Stimulated activated CD4-positive, alpha-beta T cell treated with anti-CD3 and anti-CD28 coated beads, Interleukin-15, amount 100 ng/mL, for 24 hours (primary cell): ENCODE data around the gene SEPTIN11.
A peak's percentile ranks its signal among the peaks of the same experiment; 100 is the strongest.

Experiments used
- DNase-seq: peaks from one replicate; pipeline ENCODE4 v3.0.0-alpha.2; 2020

The SEPTIN11 gene

DNA sequence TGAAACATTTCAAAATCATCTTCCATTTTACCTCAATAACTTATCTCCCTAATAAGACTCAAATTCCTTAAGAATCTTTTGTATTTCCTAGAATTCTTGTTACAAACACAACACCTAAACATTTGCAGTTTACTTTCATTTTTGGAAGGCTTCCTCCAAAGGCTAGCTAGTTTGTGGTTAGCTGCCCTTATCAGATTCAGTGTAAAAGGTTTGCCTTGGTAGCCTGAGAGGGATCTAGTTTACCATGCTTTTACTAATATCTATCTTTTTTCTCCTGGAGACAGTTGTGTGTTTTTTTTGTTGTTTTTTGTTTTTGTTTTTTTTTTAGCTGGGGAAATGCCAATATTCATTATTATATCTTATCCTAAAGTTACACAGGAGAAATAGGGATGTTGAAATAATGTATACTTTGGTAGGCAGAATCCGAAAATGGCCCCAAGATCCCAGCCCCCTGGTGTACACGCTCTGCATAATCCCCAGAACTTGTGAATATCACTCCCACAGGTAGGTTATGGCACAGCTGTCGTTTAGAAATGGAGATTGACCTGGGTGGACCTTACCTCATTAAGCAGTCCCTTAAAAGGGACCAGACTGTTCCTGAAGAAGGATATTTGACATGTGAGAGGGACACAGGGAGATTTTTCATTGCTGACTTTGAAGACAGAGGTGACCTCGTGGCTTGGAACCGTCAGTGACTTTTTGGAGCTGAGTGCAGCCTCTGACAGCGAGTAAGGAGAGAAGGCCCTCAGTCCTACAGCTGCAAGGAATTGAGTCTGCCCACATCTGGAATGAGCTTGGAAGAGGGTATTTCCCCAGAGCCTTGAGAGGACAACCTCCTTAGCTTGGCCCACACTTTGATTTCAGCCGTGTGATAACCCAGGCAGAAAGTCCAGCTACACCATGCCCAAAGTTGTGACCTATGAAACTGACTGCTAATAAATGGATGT lies 33.4 kb downstream of the SEPTIN11 start:
- no peak for DNase-seq

DNA sequence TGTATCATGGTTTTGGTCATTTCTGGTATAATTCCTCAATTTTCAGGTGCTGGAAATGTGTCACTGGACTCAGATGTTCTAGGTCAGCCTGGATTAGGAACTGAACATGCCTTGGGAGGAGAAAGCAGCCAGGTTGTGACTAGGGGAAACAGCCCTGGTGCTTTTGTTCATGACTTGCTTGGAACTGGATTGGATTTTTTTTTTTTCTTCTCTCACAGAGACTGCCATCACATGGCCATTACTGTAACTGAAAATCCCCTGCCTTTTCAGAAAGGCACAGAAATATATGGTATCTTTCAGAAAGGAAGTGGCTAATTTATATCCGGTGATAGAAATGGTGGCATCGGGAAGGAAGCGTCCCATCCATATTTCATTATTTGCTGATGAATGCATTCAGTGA lies 34.6 kb downstream of the SEPTIN11 start:
- no peak for DNase-seq

DNA sequence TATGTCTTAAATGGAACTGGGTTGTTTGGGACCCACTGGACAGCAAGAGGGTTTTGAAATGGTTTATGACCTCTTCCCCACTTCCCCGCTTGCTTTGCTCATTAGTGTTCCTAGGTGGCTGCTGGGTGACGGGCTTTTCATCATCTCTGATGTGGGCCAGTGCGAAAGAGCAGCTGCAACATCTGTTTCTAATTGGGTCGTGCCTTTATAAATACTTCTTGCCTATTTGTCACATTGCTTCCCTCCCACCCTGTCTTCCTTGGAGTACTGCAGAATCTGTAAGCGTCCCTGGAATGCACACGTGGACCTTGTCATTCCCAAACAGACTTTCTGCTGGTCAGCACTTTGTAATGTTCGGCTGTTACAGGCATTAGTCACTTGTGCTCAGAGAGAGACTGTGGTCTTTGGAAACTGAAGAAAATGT lies 35.2 kb downstream of the SEPTIN11 start:
- DNase-seq: no peak

DNA sequence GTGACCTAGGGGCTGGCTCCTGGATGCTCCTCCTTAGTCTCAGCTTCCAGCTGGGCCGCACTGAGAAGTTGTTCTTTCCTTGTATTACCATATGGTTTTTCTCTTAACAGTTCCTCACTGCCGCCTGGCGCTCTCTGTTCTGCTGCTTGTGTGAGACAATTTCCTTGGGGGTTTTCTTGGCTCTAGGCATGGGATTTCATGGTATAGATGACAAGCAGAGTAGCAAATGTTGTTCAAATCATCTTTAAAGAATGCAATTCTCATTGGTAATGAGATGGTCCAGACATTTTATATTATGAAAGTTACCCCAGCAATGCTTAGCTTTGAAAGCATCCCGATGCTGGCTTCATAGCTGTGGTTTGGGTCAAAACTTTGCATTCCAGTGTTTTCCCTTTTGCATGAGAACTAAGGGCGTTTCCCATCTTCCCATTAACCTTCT lies 37.6 kb downstream of the SEPTIN11 start:
- no peak for DNase-seq

DNA sequence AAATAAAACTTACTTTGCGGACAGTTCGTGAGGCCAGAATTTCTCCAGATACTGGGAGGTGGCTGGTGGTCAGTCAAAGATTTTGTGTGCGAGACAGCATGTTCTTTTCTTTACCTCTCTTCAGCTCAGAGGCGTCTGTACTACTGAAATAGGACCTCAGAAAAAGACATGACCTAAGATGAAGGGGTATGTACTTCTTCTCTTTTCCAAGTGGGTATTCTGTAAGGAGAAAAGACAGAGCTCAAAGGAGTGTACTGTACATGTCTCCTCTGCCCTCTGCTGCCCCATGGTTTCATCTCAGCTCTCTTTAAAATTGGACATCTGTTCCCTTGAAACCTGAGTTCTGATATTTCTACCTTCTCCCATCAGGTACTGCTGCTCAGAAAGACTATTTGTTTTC lies 38.1 kb downstream of the SEPTIN11 start:
- no peak for DNase-seq

DNA sequence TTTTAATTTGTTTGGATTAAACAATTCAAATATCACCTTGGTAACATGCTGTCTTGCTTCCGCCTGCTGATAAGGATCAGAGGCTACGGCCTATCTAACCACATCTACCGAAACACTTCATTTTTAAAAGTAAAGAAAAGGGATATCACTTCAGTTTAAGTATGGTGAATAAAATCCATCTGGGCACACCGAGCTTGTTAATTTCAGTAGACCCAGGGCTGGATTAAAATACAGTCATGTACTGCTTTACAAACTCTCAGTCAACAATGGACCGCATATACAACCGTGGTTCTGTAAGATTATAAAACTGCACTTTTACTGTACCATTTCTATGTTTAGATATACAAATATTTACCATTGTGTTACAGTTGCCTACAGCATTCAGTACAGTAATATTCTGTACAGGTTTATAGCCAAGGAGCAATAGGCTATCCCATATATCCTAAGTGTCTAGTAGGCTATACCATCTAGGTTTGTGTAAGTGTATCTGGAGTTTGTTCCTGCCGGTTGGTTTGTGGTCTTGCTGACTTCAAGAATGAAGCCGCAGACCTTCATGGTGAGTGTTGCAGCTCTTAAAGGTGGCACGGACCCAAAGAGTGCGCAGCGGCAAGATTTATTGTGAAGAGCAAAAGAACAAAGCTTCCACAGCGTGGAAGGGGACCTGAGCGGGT lies 40.0 kb downstream of the SEPTIN11 start:
- peak; percentile 55 for DNase-seq

DNA sequence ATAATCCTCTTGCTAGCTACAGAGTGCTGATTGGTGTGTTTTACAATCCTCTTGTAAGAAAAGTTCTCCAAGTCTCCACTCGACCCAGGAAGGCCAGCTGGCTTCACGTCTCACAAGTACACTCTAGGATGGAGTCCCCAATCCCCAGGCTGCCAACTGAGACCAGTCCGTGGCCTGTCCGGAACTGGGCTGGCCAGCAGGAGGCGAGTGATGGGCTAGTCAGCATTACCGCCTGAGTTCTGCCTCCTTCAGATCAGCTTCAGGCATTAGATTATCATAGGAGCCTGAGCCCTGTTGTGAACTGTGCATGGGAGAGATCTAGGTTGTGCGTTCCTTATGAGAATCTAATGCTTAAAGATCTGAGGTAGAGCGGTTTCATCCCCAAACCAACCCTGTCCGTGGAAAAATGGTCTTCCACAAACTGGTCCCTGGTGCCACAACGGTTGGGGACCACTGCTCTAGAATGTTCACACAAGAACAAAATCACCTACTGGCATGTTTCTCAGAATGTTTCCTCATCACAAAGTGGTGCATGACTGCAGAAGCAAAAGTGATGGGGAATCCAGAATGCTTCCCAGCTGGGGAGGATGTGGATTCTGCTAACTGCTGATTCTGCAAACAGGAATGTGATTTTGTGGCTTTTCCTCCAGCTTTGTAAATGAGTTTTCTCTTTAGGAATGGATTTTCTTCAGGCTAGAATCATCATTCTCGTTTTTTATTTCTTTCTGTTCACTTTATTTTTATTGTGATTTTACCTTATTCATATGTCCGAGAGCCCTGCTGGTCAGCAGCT lies 40.9 kb downstream of the SEPTIN11 start:
- DNase-seq: no peak

DNA sequence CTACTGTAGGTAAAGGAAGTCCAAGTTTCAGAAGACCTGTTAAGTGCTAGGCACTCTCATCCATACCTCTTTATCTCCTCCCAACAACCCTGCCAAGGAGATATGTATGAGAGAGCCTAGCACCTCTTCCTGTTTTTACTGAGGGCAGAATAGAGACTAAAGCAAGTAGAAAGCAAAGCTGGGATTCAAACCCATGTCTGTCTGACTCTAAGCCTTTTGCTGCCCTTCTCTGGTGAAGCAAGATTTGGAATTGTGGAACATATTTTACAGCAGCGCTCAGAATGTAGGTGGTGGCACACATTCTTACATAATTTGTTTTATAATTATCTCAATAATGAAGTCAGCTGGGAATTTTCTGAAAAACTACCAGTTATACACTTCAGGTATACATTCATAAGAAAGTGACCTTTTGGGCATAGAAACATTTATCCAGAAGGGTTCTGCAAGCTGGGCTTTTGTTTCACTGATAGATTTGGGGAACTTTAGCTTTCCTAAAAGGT lies 41.7 kb downstream of the SEPTIN11 start:
- DNase-seq: no peak

DNA sequence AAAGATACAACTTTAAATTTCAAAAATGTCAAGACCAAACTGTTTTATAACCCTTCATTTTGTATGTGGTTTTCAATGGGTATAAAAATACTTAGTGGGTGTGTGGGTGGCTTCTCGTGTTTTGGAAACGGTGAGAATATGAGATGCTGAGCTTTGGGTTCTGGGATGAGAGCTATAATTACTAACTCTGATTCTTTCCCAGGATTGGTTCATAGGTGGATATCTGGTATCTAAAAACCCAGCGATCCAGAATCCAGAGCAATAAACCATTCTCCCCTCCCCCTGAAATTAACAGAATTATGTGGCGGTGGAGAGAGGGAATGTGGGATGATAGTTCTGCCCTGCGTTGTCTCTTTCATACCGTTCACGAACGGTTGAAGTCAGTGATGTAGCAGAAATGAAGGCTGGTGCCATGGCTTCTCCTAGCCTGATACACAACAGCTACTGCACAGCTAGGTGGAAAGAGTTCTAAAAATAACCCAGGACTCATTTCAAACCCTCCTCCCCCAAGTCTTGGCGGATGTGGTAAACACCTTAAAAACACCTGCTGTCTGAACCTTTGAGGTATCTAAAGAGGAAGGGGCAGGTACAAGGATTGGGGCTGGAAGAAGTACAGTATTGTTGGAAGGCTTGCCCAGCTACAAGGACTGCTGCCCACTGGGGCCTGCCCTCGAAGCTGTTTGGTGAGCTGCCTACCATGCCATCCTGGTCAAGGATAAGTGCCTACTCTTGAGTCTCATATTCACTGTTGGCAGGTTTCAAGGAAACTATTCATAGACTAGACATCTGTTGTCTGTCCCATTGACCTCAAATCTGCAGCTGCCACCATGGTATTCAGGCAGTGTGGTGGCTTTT lies 44.5 kb downstream of the SEPTIN11 start:
- peak; percentile 53 for DNase-seq

DNA sequence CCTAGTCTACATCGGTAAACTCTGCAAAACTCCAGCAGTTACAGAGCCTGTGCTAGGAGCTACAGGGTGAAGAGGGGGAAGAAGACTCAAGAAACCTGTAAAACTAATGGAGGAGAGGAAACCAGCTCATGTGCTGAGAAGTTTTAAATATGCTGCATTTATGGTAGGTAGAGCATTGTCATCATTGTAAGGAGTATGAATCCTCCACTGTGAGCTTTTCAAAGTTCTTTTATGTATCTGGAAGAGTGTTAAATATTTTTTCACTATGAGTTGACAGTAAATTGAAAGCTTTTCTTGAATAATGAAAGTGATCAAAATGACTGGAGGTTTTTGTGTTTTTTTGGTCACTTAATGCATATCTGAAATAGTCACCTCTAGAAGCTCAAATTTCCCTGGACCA lies 46.2 kb downstream of the SEPTIN11 start:
- DNase-seq: no peak

DNA sequence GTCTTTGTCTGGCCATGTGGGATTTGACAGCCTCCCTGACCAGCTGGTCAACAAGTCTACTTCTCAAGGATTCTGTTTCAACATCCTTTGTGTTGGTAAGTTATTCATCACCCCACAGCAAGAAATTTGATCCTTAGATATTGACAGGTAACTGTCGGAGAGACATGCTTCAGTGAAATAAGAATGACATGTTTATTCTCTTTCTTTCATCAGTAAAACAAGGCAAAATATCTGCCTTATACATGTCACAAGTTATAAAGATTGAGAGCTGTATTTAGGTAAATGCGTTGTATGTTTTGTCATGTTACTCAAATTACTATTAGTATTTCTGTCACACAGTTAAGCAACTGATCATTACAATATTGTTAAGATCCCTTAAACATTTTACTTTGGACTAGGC lies 46.9 kb downstream of the SEPTIN11 start:
- no peak for DNase-seq

DNA sequence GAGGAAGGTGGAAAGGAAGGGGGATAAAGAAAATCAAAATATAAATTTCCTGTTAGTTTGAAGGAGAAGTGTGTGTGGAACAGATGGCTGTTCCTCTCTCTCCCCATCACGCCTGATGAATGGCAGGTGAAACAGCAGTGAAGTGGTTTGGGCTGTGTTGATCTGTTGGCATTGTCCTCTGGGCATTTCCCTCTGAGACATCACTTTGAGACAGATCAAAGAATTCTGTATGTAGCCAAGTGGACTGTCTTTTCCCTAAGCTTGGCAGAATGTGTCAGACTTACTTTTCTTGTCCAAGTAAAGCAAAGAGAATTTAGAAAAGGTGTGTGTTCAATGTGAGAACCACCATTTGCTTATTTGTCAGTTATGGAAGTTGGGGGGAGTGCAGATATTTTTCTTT lies 47.5 kb downstream of the SEPTIN11 start:
- no peak for DNase-seq

DNA sequence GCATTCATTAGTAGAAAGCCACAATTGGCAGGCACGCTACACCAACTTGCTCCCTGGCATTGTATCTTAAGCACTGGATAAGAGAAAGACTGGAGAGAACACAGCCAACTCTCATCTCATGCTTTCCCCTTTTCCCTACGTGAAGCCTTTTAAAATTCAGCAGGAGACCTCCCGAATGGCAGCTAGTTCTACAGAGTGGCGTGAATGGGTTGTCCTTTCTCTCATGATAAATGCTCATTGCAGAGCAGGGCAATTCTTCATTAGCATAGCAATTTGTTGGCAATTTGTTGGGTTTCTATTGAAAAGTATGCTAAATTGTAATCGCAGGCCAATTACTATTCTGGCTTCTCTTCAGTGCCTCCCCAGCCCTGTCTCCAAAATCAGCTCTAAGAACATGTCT lies 48.0 kb downstream of the SEPTIN11 start:
- no peak for DNase-seq

DNA sequence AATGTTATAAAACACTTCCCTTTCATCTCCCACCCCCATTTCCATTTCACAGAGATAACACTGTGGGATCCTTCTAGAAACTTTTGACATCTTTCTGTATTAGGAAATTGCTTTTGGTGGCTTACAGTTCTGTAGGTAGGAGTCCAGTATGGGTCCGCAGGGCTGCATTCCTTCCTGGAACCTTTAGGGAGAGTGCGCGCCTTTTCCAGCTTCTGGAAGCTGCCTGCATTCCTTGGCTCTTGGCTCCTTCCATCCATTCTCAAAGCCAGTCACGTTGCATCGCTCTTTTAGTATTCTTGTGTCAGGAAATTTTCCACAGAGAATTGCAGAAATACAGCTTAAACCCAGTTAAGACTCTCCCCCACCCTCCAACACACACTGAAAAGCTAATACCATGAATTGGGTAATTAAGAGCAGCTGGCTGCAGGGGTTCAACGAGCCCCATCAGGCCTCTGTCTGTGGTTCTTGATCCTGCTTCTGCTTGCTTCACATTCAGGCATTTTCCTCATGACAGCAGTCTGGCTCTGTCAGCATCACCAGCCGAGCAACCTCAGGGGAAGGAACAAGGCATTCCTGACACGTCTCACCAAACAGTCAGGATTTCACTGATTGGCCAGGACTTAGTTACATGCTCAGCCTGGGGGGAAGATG lies 48.8 kb downstream of the SEPTIN11 start:
- DNase-seq: no peak
